ENCODE measurements around the gene PCDH7. TPM values are rescaled to one million over a fixed set of nuclear protein-coding genes. Genes with fewer than 3 reads are reported as not detected.

Gene PCDH7
- total RNA-seq, 2 experiments from 2014 or later = not detected

- ChIA-PET POLR2A (no interaction called here), CTCF (no interaction called here)
- peak; percentile 4 for DNase-seq
- no peak for TF ChIP-seq CTCF (IDR thresholded peaks at IDR 0.05)
- intact Hi-C loops (cut with micrococcal nuclease) = no loop called here
- Mint-ChIP-seq H3K9me3 (no peaks in the 10 kb centered on the region), H3K4me3 (no peak overlapping the region), H3K27ac (no peak overlapping the region), H3K27me3 (peaks cover 63% of the 10 kb centered on the region), H3K4me1 (ENCODE audit: low read depth) (peaks cover 41% of the 10 kb centered on the region), H3K36me3 (ENCODE audit: low read depth) (peaks cover 7% of the 10 kb centered on the region)
- no peak for ATAC-seq
Observed at GRCh38 chr4:30719454-30720020, 632 bp upstream of the PCDH7 start.

GRCh38 chr4:30720661-30721184, 554 bp downstream of the PCDH7 start:
- no peak for ATAC-seq
- intact Hi-C loops (cut with micrococcal nuclease) = no loop called here
- Mint-ChIP-seq H3K27me3 (peaks cover 63% of the 10 kb centered on the region), H3K36me3 (ENCODE audit: low read depth) (peaks cover 7% of the 10 kb centered on the region), H3K27ac (no peak overlapping the region), H3K4me3 (peak overlapping the region; percentile 46), H3K9me3 (no peaks in the 10 kb centered on the region), H3K4me1 (ENCODE audit: low read depth) (peaks cover 41% of the 10 kb centered on the region)
- DNase-seq = peak; percentile 9
- ChIA-PET POLR2A (no interaction called here), CTCF (no interaction called here)
- no peak for TF ChIP-seq CTCF (IDR thresholded peaks at IDR 0.05)

- H3K36me3 Mint-ChIP-seq (ENCODE audit: low read depth) = peaks cover 7% of the 10 kb centered on the region
- H3K4me1 Mint-ChIP-seq (ENCODE audit: low read depth) = peaks cover 36% of the 10 kb centered on the region
- H3K4me3 Mint-ChIP-seq = peak overlapping the region; percentile 46
- DNase-seq (peak; percentile 4), ATAC-seq (no peak)
- H3K9me3 Mint-ChIP-seq = no peaks in the 10 kb centered on the region
- intact Hi-C loops (cut with micrococcal nuclease) = no loop called here
- no peak overlapping the region for H3K27ac Mint-ChIP-seq
- ChIA-PET CTCF (interaction anchor here (1.1 kb wide), 1 partner anchor 582 kb away, joined by 3 read pairs; no protein-coding TSS in a partner anchor), POLR2A (no interaction called here)
- no peak for TF ChIP-seq CTCF (IDR thresholded peaks at IDR 0.05)
- H3K27me3 Mint-ChIP-seq = peaks cover 60% of the 10 kb centered on the region
Observed at GRCh38 chr4:30721185-30722091, 1.3 kb downstream of the PCDH7 start.

- Mint-ChIP-seq H3K27ac (no peak overlapping the region), H3K4me1 (ENCODE audit: low read depth) (peaks cover 33% of the 10 kb centered on the region), H3K36me3 (ENCODE audit: low read depth) (peaks cover 7% of the 10 kb centered on the region), H3K4me3 (no peak overlapping the region), H3K9me3 (no peaks in the 10 kb centered on the region), H3K27me3 (peaks cover 58% of the 10 kb centered on the region)
- intact Hi-C loops (cut with micrococcal nuclease) = no loop called here
- CTCF ChIA-PET = interaction anchor here (1.1 kb wide), 1 partner anchor 581 kb away, joined by 3 read pairs; no protein-coding TSS in a partner anchor
- no peak for ATAC-seq
- DNase-seq = no peak
- TF ChIP-seq CTCF (IDR thresholded peaks at IDR 0.05) = no peak
- POLR2A ChIA-PET = no interaction called here
Observed at GRCh38 chr4:30722092-30722358, 1.9 kb downstream of the PCDH7 start.

Data from activated CD8-positive, alpha-beta T cell treated with anti-CD3 and anti-CD28 coated beads for 36 hours (primary cell).